HEK293T (cell line): ENCODE data around the gene PLD1.

Experiments
- CTCF ChIA-PET: fragments of 350-600 bp; formaldehyde crosslinking; extraction: SDS; loops from one replicate; lab custom pipeline; 2021; ENCODE audit warnings: antibody characterized with exemption, inconsistent platforms; lab: Yijun Ruan, JAX
- POLR2A ChIA-PET: fragments of 350-600 bp; formaldehyde crosslinking; extraction: SDS; loops from one replicate; lab custom pipeline; 2020; ENCODE audit warnings: antibody characterized with exemption, inconsistent platforms; lab: Yijun Ruan, JAX
- DNase-seq: peaks from one replicate; pipeline ENCODE4 v3.0.0; 2012; ENCODE audit warnings: mixed read lengths; ENCODE audit errors: extremely low spot score
- ARNT ChIP-seq: fragments of 450-650 bp; IDR thresholded peaks from 2 replicates; pipeline ENCODE4 v1.6.1; 2017; ENCODE audit warnings: mild to moderate bottlenecking
- BHLHE40 ChIP-seq: fragments of 450-650 bp; IDR thresholded peaks from 2 replicates; pipeline ENCODE4 v1.6.1; 2016; ENCODE audit warnings: mild to moderate bottlenecking, moderate library complexity, borderline replicate concordance
- CTBP1 ChIP-seq: fragments of 450-650 bp; IDR thresholded peaks from 2 replicates; pipeline ENCODE4 v1.6.1; 2016; ENCODE audit warnings: borderline replicate concordance
- ELF4 ChIP-seq: fragments of 450-650 bp; IDR thresholded peaks from 2 replicates; pipeline ENCODE4 v1.6.1; 2017; ENCODE audit warnings: antibody characterized with exemption
- FOXA1 ChIP-seq: fragments of 450-650 bp; IDR thresholded peaks from 2 replicates; pipeline ENCODE4 v1.6.1; 2016; ENCODE audit warnings: mild to moderate bottlenecking
- FOXK2 ChIP-seq: fragments of 450-650 bp; IDR thresholded peaks from 2 replicates; pipeline ENCODE4 v1.6.1; 2016; ENCODE audit warnings: mild to moderate bottlenecking
- FOXM1 ChIP-seq: fragments of 450-650 bp; IDR thresholded peaks from 2 replicates; pipeline ENCODE4 v1.6.1; 2017; ENCODE audit warnings: mild to moderate bottlenecking, borderline replicate concordance
- HDGF ChIP-seq: fragments of 450-650 bp; IDR thresholded peaks from 2 replicates; pipeline ENCODE4 v1.6.1; 2017; ENCODE audit warnings: antibody characterized with exemption, borderline replicate concordance
- L3MBTL2 ChIP-seq: fragments of 450-650 bp; conservative IDR thresholded peaks from 2 replicates; pipeline ENCODE4 v1.6.1; 2016; ENCODE audit warnings: mild to moderate bottlenecking
- LEF1 ChIP-seq: fragments of 450-650 bp; IDR thresholded peaks from 2 replicates; pipeline ENCODE4 v1.6.1; 2017; ENCODE audit warnings: mild to moderate bottlenecking, borderline replicate concordance
- NFRKB ChIP-seq: fragments of 450-650 bp; IDR thresholded peaks from 2 replicates; pipeline ENCODE4 v1.6.1; 2016; ENCODE audit warnings: mild to moderate bottlenecking, moderate library complexity
- SP1 ChIP-seq: fragments of 450-650 bp; IDR thresholded peaks from 2 replicates; pipeline ENCODE4 v1.6.1; 2017
- SUZ12 ChIP-seq: fragments of 450-650 bp; IDR thresholded peaks from 2 replicates; pipeline ENCODE4 v1.6.1; 2016; ENCODE audit warnings: mild to moderate bottlenecking
- TARDBP ChIP-seq: fragments of 450-650 bp; IDR thresholded peaks from 2 replicates; pipeline ENCODE4 v1.6.1; 2016
- ZNF384 ChIP-seq: fragments of 450-650 bp; IDR thresholded peaks from 2 replicates; pipeline ENCODE4 v1.6.1; 2016
- TF ChIP-seq, protein P1 (sequence below): fragments of 450-650 bp; IDR thresholded peaks from 2 replicates; pipeline ENCODE4 v1.6.1; 2016

The PLD1 gene

DNA sequence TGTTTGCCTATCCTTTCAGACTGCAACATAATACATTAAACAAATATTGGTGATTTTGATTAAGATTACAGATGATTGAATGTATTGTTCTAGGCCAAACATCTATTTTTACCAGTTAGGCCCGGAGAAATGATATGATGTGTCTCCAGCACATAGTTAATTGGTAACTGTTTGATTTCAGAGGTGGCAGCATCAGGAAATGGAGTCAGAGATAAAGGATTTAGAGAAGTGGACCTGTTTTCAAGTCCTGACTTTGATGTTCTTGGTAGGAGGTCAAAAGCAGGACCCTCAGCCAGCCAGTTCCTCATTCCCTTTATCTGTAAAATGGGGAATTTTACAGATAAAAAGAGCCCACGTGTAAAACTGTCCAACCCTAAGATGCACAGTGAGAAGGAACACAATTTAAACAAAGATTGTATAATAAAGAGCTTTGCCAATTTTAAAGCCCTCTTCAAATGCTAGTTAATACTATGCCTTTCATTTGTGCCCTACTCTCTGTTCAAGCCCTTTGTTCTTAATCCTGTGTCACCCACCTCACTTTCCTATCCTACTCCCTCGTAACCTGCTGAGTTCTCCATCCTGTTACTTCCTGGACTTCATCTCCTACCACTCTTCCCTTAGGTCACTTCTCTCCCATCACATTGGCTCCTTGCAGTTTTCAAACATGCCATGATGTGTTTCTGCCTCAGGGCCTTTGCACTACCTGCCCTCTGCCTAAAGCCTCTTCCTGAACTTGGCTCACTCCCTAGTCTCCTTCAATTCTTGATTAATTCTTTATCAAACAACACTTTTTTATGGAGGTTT lies 35.4 kb upstream of the PLD1 start:
- no peak for DNase-seq
- POLR2A ChIA-PET, result no interaction called here
- CTCF ChIA-PET, result no interaction called here
- TF ChIP-seq BHLHE40 (no peak), ARNT (no peak), ZNF384 (no peak)
- TF ChIP-seq, protein P1, sequence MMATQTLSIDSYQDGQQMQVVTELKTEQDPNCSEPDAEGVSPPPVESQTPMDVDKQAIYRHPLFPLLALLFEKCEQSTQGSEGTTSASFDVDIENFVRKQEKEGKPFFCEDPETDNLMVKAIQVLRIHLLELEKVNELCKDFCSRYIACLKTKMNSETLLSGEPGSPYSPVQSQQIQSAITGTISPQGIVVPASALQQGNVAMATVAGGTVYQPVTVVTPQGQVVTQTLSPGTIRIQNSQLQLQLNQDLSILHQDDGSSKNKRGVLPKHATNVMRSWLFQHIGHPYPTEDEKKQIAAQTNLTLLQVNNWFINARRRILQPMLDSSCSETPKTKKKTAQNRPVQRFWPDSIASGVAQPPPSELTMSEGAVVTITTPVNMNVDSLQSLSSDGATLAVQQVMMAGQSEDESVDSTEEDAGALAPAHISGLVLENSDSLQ, result no peak

DNA sequence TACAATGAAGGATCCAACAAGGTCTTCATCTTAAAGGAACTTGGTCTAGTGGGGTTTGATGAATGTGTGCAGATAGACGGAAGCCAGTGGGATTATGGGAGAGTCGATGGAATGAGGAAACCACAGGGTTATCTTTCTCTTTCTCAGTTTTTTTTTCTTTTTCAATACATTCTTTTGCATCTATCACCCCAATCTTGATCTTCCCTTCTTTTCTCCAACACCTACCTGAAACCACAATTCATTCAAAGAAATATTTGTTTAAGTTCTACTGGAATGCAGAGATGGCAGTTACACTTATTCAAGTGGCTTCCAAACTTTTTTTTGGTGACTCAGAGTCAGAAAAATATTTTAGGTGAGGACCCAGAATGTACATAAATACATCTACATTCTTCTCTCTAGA lies 34.6 kb upstream of the PLD1 start:
- TF ChIP-seq FOXM1 (no peak), FOXK2 (no peak), ELF4 (no peak), LEF1 (no peak), ZNF384 (no peak)
- TF ChIP-seq, protein P1, result no peak
- ChIA-PET CTCF (no interaction called here), POLR2A (no interaction called here)
- no peak for DNase-seq

DNA sequence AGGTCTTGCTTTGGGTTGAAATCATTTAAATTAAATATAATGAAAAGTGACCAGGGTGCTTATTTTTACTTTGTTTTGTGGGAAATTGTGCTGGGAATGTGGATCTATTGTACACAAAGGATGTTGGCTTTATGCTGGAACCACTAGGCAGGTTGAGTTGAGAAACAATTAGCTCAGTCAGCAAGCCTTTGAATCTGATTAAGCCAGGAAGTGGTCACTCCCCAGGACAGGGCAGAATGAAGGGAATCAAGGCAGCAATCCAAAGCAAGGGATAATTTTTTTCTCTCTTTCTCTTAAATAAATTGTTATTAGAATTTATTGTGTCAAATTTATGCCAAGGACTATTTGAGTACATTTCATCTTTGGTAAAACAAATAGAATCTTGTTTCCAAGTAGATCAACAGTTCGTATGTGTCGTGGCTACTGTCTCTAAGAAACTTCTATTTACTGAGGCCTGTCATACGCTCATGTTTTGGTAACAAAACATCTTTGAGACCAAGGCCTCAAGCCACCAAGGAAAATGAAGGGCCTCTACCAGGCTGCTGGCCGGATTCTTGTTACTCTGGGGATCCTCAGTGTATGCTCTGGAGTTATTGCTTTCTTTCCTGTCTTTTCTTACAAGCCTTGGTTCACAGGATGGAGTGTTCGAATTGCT lies 32.7 kb upstream of the PLD1 start, which contains the start of gene TMEM212:
Gene TMEM212, plus strand, starts transcription at position 486 of the 655 bp plus-strand sequence. Its CDS starts 35 bp downstream, at position 521.
- POLR2A ChIA-PET, result no interaction called here
- CTCF ChIA-PET, result no interaction called here
- TF ChIP-seq, protein P1, result no peak
- no peak for TF ChIP-seq ARNT
- no peak for TF ChIP-seq NFRKB
- TF ChIP-seq L3MBTL2, result no peak
- no peak for TF ChIP-seq FOXA1
- TF ChIP-seq ELF4, result no peak
- no peak for TF ChIP-seq CTBP1
- no peak for TF ChIP-seq HDGF
- TF ChIP-seq LEF1, result no peak
- no peak for TF ChIP-seq BHLHE40
- no peak for TF ChIP-seq SP1
- no peak for TF ChIP-seq FOXM1
- no peak for TF ChIP-seq FOXK2
- TF ChIP-seq SUZ12, result no peak
- TF ChIP-seq TARDBP, result no peak
- no peak for TF ChIP-seq ZNF384
- DNase-seq, result no peak

DNA sequence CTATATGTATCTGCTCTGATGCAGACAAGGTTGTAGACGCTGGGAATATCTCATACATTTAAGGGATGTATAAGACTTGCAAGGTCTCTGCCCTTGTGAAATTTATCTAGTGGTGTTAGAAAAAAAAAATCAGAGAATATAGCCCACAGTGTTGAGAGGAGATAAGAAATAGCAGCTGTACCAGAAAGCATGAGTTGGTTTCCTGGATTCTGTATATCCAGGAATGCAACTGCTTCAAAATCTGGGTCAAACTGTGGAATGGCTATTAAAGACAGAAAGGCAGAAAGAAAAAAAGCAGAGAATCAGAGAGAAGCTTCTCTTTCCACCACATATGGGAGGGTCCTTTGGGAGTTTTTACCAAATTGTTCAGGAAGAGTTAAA lies 31.3 kb upstream of the PLD1 start:
- DNase-seq, result no peak
- ChIA-PET CTCF (no interaction called here), POLR2A (no interaction called here)
- TF ChIP-seq CTBP1 (no peak), NFRKB (no peak), FOXM1 (no peak), ELF4 (no peak), LEF1 (no peak), ARNT (no peak), TARDBP (no peak), BHLHE40 (no peak), FOXK2 (no peak), L3MBTL2 (no peak), HDGF (no peak), ZNF384 (no peak), SUZ12 (no peak), FOXA1 (no peak), SP1 (no peak)
- TF ChIP-seq, protein P1, result no peak

DNA sequence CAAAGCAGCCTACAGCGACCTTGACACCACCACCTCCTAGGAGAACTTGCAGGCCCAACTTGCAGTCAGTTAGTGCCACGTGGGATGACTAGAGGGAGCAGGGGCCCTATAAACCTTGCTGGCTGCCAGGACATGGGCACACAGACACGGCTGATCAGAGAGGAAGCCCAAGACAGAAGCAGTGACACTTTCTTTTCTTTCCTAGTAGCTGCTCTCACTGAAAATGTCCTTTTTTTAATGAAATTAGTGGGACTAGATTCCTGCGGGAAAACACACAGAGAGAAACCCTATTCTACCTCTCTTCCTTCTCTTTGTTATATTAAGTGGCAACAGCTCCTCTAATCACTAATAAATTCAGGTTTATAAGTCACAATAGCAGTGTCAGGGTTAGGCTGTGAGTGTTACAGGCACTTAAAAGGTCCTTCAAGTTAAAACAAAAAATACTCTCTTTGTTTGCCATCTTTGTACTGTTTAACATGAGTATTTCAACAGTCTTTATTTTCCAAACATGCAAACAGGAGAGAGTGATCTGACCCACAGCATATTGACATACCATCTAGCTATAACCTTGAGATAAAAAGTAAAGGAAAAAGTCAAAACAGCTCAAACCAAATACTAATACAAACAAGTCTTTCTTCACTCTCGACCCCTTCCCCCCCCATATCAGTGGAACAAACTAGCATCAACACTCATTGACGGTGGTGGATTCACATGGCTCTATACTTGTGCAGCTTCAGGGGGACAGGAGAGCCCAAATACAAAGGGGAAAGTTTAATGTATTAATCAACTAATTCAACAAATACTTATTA lies 30.7 kb upstream of the PLD1 start:
- ChIA-PET CTCF (no interaction called here), POLR2A (no interaction called here)
- TF ChIP-seq HDGF (no peak), ELF4 (no peak), FOXK2 (no peak), LEF1 (no peak), SUZ12 (no peak), TARDBP (no peak), NFRKB (no peak)
- DNase-seq, result no peak
